ENCODE measurements around the gene IZUMO3. TPM values are rescaled to one million over a fixed set of nuclear protein-coding genes. Genes with fewer than 3 reads are reported as not detected.

Gene IZUMO3
- total RNA-seq, 1 donor from 2014 or later: not detected

GRCh38 chr9:24572406-24572805 is 26.7 kb upstream of the IZUMO3 start:
- no peak overlapping the region for H3K4me3 Mint-ChIP-seq
- H3K9me3 Mint-ChIP-seq: no peaks in the 10 kb centered on the region
- TF ChIP-seq CTCF (conservative IDR thresholded peaks at IDR 0.05): no peak
- H3K4me1 Mint-ChIP-seq: peaks cover 5% of the 10 kb centered on the region
- no peaks in the 10 kb centered on the region for H3K27me3 Mint-ChIP-seq (ENCODE audit: low read depth)
- no peak for DNase-seq (ENCODE audit: low read depth, low spot score)
- H3K27ac Mint-ChIP-seq (ENCODE audit: unreplicated experiment): no peak overlapping the region
- no peaks in the 10 kb centered on the region for H3K36me3 Mint-ChIP-seq (ENCODE audit: low read depth)

GRCh38 chr9:24561957-24562356 is 16.3 kb upstream of the IZUMO3 start:
- Mint-ChIP-seq H3K4me3 (no peak overlapping the region), H3K27me3 (ENCODE audit: low read depth) (no peaks in the 10 kb centered on the region), H3K4me1 (no peaks in the 10 kb centered on the region)

GRCh38 chr9:24553183-24553552 is 7.5 kb upstream of the IZUMO3 start:
- Mint-ChIP-seq H3K36me3 (ENCODE audit: low read depth) (no peaks in the 10 kb centered on the region), H3K4me1 (no peaks in the 10 kb centered on the region), H3K27me3 (ENCODE audit: low read depth) (no peaks in the 10 kb centered on the region), H3K27ac (ENCODE audit: unreplicated experiment) (no peak overlapping the region), H3K9me3 (no peaks in the 10 kb centered on the region), H3K4me3 (no peak overlapping the region)
- no peak for TF ChIP-seq CTCF (conservative IDR thresholded peaks at IDR 0.05)
- DNase-seq (ENCODE audit: low read depth, low spot score): no peak

More at GRCh38 chr9:24561957-24562356, 16.3 kb upstream of the IZUMO3 start:
- no peak for DNase-seq (ENCODE audit: low read depth, low spot score)
- Mint-ChIP-seq H3K9me3 (no peaks in the 10 kb centered on the region), H3K36me3 (ENCODE audit: low read depth) (no peaks in the 10 kb centered on the region), H3K27ac (ENCODE audit: unreplicated experiment) (no peak overlapping the region)
- no peak for TF ChIP-seq CTCF (conservative IDR thresholded peaks at IDR 0.05)

- no peak for TF ChIP-seq CTCF (conservative IDR thresholded peaks at IDR 0.05)
- Mint-ChIP-seq H3K36me3 (ENCODE audit: low read depth) (no peaks in the 10 kb centered on the region), H3K9me3 (no peaks in the 10 kb centered on the region), H3K4me1 (no peaks in the 10 kb centered on the region), H3K27me3 (ENCODE audit: low read depth) (no peaks in the 10 kb centered on the region), H3K27ac (ENCODE audit: unreplicated experiment) (no peak overlapping the region), H3K4me3 (no peak overlapping the region)
- DNase-seq (ENCODE audit: low read depth, low spot score): no peak
These were observed 7.0 kb upstream of the IZUMO3 start for GRCh38 chr9:24552526-24553182.

GRCh38 chr9:24545285-24545684 is 412 bp downstream of the IZUMO3 start:
- Mint-ChIP-seq H3K4me3 (no peak overlapping the region), H3K36me3 (ENCODE audit: low read depth) (no peaks in the 10 kb centered on the region)

More at GRCh38 chr9:24545285-24545684, 412 bp downstream of the IZUMO3 start:
- H3K9me3 Mint-ChIP-seq: no peaks in the 10 kb centered on the region
- DNase-seq (ENCODE audit: low read depth, low spot score): no peak
- no peak for TF ChIP-seq CTCF (conservative IDR thresholded peaks at IDR 0.05)
- H3K4me1 Mint-ChIP-seq: no peaks in the 10 kb centered on the region
- H3K27ac Mint-ChIP-seq (ENCODE audit: unreplicated experiment): no peak overlapping the region
- no peaks in the 10 kb centered on the region for H3K27me3 Mint-ChIP-seq (ENCODE audit: low read depth)
